GM12878 (cell line): ENCODE results near the gene VCAN. TPM values are rescaled to one million over a fixed set of nuclear protein-coding genes. Genes with fewer than 3 reads are reported as not detected.

Experiments used
- ATAC-seq: fragments of 200-7000 bp; cut with Tn5 transposase; 3 replicates; pipeline ENCODE4 v1.9.1; 2020; ENCODE audit warnings: mild to moderate bottlenecking, moderate library complexity
- BruUV-seq: library from RNA; stranded (reverse); fragments of 400-500 nt; replicated peaks from 2 replicates; lab custom pipeline; 2021; lab: Mats Ljungman, UMichigan
- CTCF ChIA-PET: fragments of 300-600 bp; sonication (Branson Sonifier 250); formaldehyde crosslinking; extraction: SDS; loops from one replicate; lab custom pipeline; 2021; ENCODE audit warnings: inconsistent platforms; lab: Yijun Ruan, JAX
- POLR2A ChIA-PET: fragments of 350-600 bp; formaldehyde crosslinking; extraction: SDS; loops from one replicate; lab custom pipeline; 2021; ENCODE audit warnings: inconsistent platforms; lab: Charles Lee
- RAD21 ChIA-PET: fragments of 300-600 bp; sonication (Branson Sonifier 250); formaldehyde crosslinking; loops from one replicate; lab custom pipeline; 2023; ENCODE audit warnings: antibody characterized with exemption; ENCODE audit not compliant: unreplicated experiment; lab: Charles Lee
- SMC1A ChIA-PET: fragments of 300-600 bp; sonication (Branson Sonifier 250); formaldehyde crosslinking; loops from one replicate; lab custom pipeline; 2023; ENCODE audit not compliant: unreplicated experiment, uncharacterized antibody; lab: Charles Lee
- DNase-seq: peaks from one replicate; pipeline ENCODE4 v3.0.0-alpha.2; 2011; ENCODE audit warnings: low read depth, low spot score
- FAIRE-seq: peaks from 3 replicates; lab custom pipeline; 2011; peaks lifted over from hg19 to GRCh38; lab: Jason Lieb, UNC
- H2AFZ ChIP-seq: 2 replicates; pipeline ENCODE4 v1.6.0; 2011; ENCODE audit warnings: low read depth, low read length, control low read depth; ENCODE audit not compliant: control insufficient read depth
- H3K27ac ChIP-seq: 2 replicates; pipeline ENCODE4 v1.5.1; 2011; ENCODE audit warnings: control low read depth; ENCODE audit not compliant: control insufficient read depth, insufficient read depth
- H3K27me3 ChIP-seq, 2 experiments: replicated peaks in 1 of 2; 2 replicates each; pipeline versions ENCODE4 v1.6.0 to v1.6.1; 2011; ENCODE audit warnings: low read length in 1 of 2; ENCODE audit not compliant: control insufficient read depth in 2 of 2, insufficient read depth in 2 of 2
- H3K36me3 ChIP-seq, 2 experiments: 2 replicates each; pipeline ENCODE4 v1.5.1; 2011; ENCODE audit warnings: low read length in 1 of 2; ENCODE audit not compliant: control insufficient read depth in 2 of 2, insufficient read depth in 2 of 2
- H3K4me1 ChIP-seq: 2 replicates; pipeline ENCODE4 v1.6.1; 2011; ENCODE audit warnings: mild to moderate bottlenecking, low read length, moderate library complexity, mixed read lengths; ENCODE audit not compliant: control insufficient read depth, insufficient read depth
- H3K4me2 ChIP-seq: 2 replicates; pipeline ENCODE4 v1.6.0; 2011; ENCODE audit warnings: control low read depth; ENCODE audit not compliant: control insufficient read depth, insufficient read depth
- H3K4me3 ChIP-seq: fragments of 200-600 bp; sonication (generic); 2 replicates; pipeline ENCODE4 v1.5.1; 2016
- H3K79me2 ChIP-seq: 2 replicates; pipeline ENCODE4 v1.6.0; 2011; ENCODE audit warnings: low read length; ENCODE audit not compliant: control insufficient read depth, insufficient read depth
- H3K9ac ChIP-seq: 2 replicates; pipeline ENCODE4 v1.8.0; 2011; ENCODE audit warnings: low read length, control low read depth, mixed read lengths; ENCODE audit not compliant: control insufficient read depth, insufficient read depth
- H3K9me3 ChIP-seq: replicated peaks from 3 replicates; pipeline ENCODE4 v1.5.1; 2011; ENCODE audit warnings: mild to moderate bottlenecking, low read length; ENCODE audit not compliant: control insufficient read depth, insufficient read depth
- H4K20me1 ChIP-seq: 2 replicates; pipeline ENCODE4 v1.6.0; 2011; ENCODE audit not compliant: control insufficient read depth, insufficient read depth
- ATF2 ChIP-seq: IDR thresholded peaks from 2 replicates; pipeline ENCODE4 v1.6.1; 2012; ENCODE audit warnings: low read length, inconsistent platforms
- CBX3 ChIP-seq: fragments of 200-600 bp; sonication (generic); IDR thresholded peaks from 2 replicates; pipeline ENCODE4 v1.6.1; 2016; ENCODE audit warnings: low read depth, borderline replicate concordance
- IKZF1 ChIP-seq: fragments of 450-650 bp; conservative IDR thresholded peaks from 2 replicates; pipeline ENCODE4 v1.6.1; 2017; ENCODE audit warnings: antibody characterized with exemption, mild to moderate bottlenecking
- KDM1A ChIP-seq: fragments of 200-600 bp; sonication (generic); IDR thresholded peaks from 2 replicates; pipeline ENCODE4 v1.6.1; 2016; ENCODE audit warnings: borderline replicate concordance
- MTA3 ChIP-seq: IDR thresholded peaks from 2 replicates; pipeline ENCODE4 v1.6.1; 2012; ENCODE audit warnings: low read length, inconsistent platforms, borderline replicate concordance
- NFYB ChIP-seq: IDR thresholded peaks from 2 replicates; pipeline ENCODE4 v1.6.1; 2011; ENCODE audit warnings: low read depth, mild to moderate bottlenecking, low read length, improper control_type of control experiment, moderate library complexity; ENCODE audit not compliant: insufficient read depth
- RAD21 ChIP-seq: IDR thresholded peaks from 2 replicates; pipeline ENCODE4 v1.6.1; 2011; ENCODE audit warnings: mild to moderate bottlenecking, low read depth, low read length, moderate library complexity; ENCODE audit not compliant: insufficient read depth
- SMC3 ChIP-seq: IDR thresholded peaks from 2 replicates; pipeline ENCODE4 v1.6.1; 2011; ENCODE audit warnings: low read length, improper control_type of control experiment, borderline replicate concordance
- SP1 ChIP-seq: IDR thresholded peaks from one replicate; pipeline ENCODE4 v1.6.1; 2011; ENCODE audit warnings: low read depth, low read length
- STAT1 ChIP-seq: fragments of 450-650 bp; conservative IDR thresholded peaks from 2 replicates; pipeline ENCODE4 v1.6.1; 2014; ENCODE audit warnings: antibody characterized with exemption, mild to moderate bottlenecking
- USF2 ChIP-seq: IDR thresholded peaks from 2 replicates; pipeline ENCODE4 v1.6.1; 2011; ENCODE audit warnings: low read depth, low read length, improper control_type of control experiment, borderline replicate concordance
- WGBS: methylation state at CpG from one replicate; pipeline ENCODE4 v1.1.6; 2016; ENCODE audit warnings: low lambda C conversion rate; ENCODE audit not compliant: insufficient replicate concordance, insufficient coverage; ENCODE audit errors: missing lambda C conversion rate; 5-methylcytosine and 5-hydroxymethylcytosine counted together
- in situ Hi-C: fragments of 300-500 bp; cut with MboI; formaldehyde crosslinking; loops from 9 replicates; pipeline ENCODE4 v1.14.3; 2018; ENCODE audit warnings: mixed read lengths
- intact Hi-C: fragments of 100-400 bp; cut with micrococcal nuclease; formaldehyde crosslinking; loops from one replicate; pipeline ENCODE4 v1.14.2; 2022; ENCODE audit not compliant: unreplicated experiment
- polyA plus RNA-seq, 11 experiments: library from polyadenylated mRNA; depleted of rRNA in 4 of 11; unstranded in 6 of 11; stranded (reverse) in 5 of 11; fragments of >200 nt; fragmentation: Nextera tagmentation in 4 of 11; fragmentation: Illumina TruSeq in 1 of 11; extraction: Ambion mirVana in 4 of 11; extraction: Trizol in 1 of 11; gene quantifications; 1 replicate in 1 of 11; 2 replicates in 10 of 11; pipeline versions ENCODE4 v1.2.1 to v1.2.3, GENCODE V29; 2011 to 2016; ENCODE audit warnings: inconsistent platforms in 2 of 11, missing spikeins in 2 of 11, low read depth in 1 of 11
- total RNA-seq, 4 experiments: library from RNA; depleted of rRNA in 3 of 4; stranded (reverse); fragments of >200 nt in 3 of 4; fragmentation: Illumina TruSeq in 1 of 4; extraction: Trizol in 1 of 4; gene quantifications; 2 replicates each; pipeline versions ENCODE4 v1.2.1 to v1.2.3, GENCODE V29; 2013 to 2021

The VCAN gene
- total and polyA plus RNA-seq, 10 of the 15 experiments (the other 5 are each of a cell fraction or from before 2014, with no cell fraction given): 1.2 to 15.2 (median 4.5) TPM

- no TSS peak for BruUV-seq
- CTCF ChIA-PET: interaction anchor here (1.7 kb wide), 1 partner anchor 835 kb away, joined by 7 read pairs; no protein-coding TSS in a partner anchor
- RAD21 ChIA-PET: no interaction called here
- FAIRE-seq: no peak
- POLR2A ChIA-PET: no interaction called here
- Histone ChIP-seq H3K79me2 (no peaks in the 10 kb centered on the region), H2AFZ (no peak overlapping the region), H3K27ac (no peak overlapping the region), H3K4me2 (no peak overlapping the region), H3K4me1 (0 out of 2 replicates have a peak, but pooled peaks cover 10% of the 10 kb centered on the region), H3K9ac (no peak overlapping the region), H4K20me1 (no peaks in the 10 kb centered on the region), H3K9me3 (no peaks in the 10 kb centered on the region), H3K27me3 (peaks cover 7 to 14% of the 10 kb centered on the region in 2 experiments), H3K36me3 (no peaks in the 10 kb centered on the region), H3K4me3 (no peak overlapping the region)
- no peak for ATAC-seq
- SMC1A ChIA-PET: interaction anchor here (0.6 to 1.1 kb wide), 2 partner anchors 831 to 1124 kb away, joined by 3 to 4 read pairs; no protein-coding TSS in a partner anchor
- no peak for TF ChIP-seq STAT1
- TF ChIP-seq RAD21: no peak
- no peak for TF ChIP-seq IKZF1
- TF ChIP-seq NFYB: no peak
- no peak for TF ChIP-seq SMC3
- TF ChIP-seq MTA3: no peak
- no peak for TF ChIP-seq KDM1A
- TF ChIP-seq CBX3: no peak
- no peak for TF ChIP-seq USF2
- TF ChIP-seq SP1: no peak
- no peak for TF ChIP-seq ATF2
- DNase-seq: no peak
- in situ Hi-C loops: loop anchor here (10.0 kb wide), 1 partner anchor 1121 kb away; no protein-coding TSS in a partner anchor
- WGBS: 86% methylated on average over 5 of the region's 5 CpGs
- intact Hi-C loops: no loop called here
Measured at GRCh38 chr5:83475935-83476814, 4.6 kb downstream of the VCAN start.
